GM19239 (cell line): Measurements from ENCODE around the gene CFAP43.
"Not testable (repeated sequence)": the region's sequence is repeated elsewhere in the genome, so short reads cannot be mapped to it uniquely, and the experiment has no call there.

Experiments
- DNase-seq: peaks from one replicate; pipeline ENCODE4 v3.0.0; 2011; ENCODE audit warnings: low spot score; ENCODE audit not compliant: insufficient read length
- FAIRE-seq: peaks from 2 replicates; lab custom pipeline; 2011; peaks lifted over from hg19 to GRCh38; lab: Jason Lieb, UNC

CFAP43 gene

GRCh38 chr10:104257235-104257634 is 25.1 kb upstream of the CFAP43 start:
- FAIRE-seq (no peak), DNase-seq (no peak)

GRCh38 chr10:104256335-104256961 is 24.3 kb upstream of the CFAP43 start:
- DNase-seq (no peak), FAIRE-seq (no peak)

DNA sequence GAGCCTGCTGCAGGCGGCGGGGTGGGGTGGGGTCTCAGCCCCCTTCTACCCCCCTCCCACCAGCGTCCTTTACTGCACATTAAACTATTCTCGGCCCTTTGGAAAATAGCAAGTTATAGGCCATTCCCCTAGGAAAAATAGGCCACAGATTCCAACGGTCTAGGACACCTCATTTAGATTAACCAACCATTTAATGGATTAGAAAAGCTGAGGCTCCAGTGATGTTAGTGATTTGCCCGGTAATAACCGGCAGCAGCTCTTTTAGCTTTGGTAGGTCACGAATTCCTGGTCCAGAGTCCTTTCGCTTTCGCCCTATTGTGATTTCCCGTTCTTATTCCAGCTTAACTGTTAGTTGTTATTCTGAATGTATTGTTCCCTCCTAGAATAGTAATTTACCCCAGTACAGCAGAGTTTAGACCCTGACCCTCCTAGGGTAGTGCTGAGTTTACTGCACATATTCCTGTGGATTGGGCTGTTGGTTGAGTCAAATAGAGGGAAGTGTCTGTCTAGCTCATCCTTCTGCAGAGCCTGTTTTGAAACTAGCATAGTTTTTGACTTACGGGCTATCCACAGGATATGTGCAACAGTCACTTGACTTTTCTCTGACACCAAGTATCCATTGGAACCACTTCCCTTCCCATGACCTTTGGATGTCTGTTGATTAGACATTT is 23.3 kb upstream of the CFAP43 start:
- peak; percentile 75 for FAIRE-seq

DNA sequence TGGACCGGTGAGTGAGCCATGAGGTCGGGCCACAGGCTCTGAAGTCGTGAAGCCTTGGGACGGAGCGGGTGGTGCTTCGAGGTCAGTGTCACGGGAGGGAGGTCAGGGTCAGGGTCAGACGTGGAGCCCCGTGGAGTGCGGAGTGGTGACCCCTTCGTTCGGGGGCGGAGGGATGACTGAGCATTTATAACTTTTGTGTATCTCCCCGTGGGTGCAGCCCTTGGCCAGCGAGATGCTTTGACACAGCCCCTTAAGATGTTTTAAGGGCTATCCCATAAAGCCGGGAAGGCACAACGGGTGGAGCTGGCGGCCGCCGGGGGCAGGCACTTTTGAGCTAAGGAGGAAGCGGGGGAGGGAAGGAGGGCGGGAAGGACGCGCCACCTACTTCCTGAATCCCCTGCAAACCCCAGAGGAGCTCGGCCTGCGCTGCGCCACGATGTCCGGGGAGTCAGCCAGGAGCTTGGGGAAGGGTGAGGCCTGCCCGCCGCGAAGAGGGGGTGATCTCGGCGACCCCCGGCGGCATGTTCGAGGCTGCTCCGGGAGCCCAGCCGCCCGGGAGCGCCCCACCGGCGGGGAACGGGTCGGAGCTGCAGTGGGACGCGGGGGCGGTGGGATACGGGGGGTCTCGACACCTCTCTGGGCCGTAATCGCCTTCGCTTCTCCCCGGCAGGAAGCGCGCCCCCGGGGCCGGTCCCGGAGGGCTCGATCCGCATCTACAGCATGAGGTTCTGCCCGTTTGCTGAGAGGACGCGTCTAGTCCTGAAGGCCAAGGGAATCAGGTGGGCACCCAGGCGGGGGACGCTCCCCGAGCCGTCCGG is 22.5 kb upstream of the CFAP43 start, which contains the start of gene GSTO1:
GSTO1 (plus strand) TSS at position 400 of the 818 bp plus-strand sequence; CDS start at position 437, 37 bp downstream.
- peak; percentile 81 for FAIRE-seq
- DNase-seq = peak; percentile 53

More for the DNA sequence above, 23.3 kb upstream of the CFAP43 start:
- no peak for DNase-seq

DNA sequence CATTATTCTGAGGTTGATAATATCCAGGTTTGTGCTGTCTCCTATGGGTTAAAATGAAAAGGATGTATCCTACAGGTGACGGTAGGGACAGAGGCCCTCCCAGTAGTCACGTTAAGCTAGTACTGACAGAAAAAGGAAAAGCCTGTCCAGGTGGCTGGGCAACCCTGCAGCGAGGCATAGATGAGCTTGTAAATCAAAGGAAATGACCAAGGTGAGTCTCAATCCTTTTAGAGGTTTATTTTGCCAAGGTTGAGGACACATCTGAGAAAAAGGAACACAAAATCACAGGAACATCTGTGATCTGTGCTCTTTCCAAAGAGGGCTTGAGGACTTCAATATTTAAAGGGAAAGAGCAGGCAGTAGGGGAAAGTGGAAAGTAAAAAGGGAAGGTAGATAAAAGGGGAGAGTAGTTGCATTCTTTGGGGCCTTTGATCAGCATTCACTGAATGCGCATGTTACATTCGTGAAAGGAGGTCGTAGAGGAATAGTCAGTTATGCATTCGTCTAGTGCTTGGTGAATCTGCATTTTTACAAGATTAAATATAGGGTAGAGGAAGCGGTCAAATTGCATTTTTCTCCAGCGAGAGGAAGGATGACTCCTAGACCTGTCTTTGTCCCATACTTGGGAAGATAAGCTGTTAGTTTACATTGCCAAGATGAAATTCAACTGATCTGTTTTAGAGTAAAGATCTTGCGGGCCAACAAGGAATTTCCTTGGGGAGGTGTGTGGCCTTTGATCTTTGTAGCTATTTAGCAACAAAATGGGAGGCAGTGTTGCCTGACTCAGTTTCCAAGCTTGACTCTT is 21.6 kb upstream of the CFAP43 start:
- DNase-seq (no peak), FAIRE-seq (no peak)

- no peak for FAIRE-seq
- no peak for DNase-seq
Measured at GRCh38 chr10:104253106-104253505, 20.9 kb upstream of the CFAP43 start.

DNA sequence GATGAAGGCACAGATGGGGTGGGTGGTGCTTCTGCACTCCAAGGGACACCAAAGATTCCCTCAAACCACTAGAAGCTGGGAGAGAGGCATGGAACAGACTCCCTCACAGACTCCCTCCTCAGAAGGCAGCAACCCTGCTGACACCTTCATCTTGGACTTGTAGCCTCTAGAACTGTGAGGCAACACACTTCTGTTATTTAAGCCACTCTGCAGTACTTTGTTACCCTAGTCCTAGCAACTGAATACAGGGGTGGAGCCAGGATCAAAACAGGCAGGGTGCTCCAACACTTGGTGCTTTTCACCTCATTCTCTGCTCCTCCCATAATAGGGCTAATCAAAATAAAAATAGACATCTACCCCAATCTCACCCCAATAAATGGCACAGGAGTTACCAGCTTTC is 20.2 kb upstream of the CFAP43 start:
- FAIRE-seq (no peak), DNase-seq (no peak)

DNA sequence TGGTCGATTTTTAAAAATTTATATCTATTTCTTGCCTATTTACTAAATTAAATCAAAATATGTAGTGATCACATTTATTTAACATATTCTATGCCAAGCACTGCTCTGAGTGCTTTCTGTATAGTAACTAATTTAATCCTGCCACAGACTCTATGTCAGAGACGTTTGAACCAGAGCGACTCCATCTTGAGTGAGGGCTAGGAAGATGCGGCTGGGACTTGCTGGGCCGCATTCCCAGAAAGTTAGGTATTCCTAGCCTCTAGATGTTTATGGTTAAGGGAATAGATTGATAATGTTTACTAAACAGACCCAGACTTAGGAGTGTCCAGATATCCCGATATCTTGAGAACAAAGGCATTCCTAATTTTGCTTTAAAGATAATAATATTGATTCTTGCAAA is 19.3 kb upstream of the CFAP43 start:
- DNase-seq (no peak), FAIRE-seq (no peak)

- FAIRE-seq (no peak), DNase-seq (no peak)
Measured at GRCh38 chr10:104250371-104250770, 18.2 kb upstream of the CFAP43 start.

DNA sequence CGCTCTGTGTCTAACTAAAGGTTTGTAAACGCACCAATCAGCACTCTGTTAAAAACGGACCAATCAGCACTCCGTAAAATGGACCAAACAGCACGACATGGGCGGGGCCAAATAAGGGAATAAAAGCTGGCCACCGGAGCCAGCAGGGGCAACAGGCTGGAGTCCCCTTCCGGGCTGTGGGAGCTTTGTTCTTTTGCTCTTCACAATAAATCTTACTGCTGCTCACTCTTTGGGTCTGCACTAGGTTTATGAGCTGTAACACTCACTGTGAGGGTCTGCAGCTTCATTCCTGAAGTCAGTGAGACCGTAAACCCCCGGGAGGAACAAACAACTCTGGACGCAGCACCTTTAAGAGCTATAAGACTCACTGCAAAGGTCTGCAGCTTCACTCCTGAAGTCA is 16.8 kb upstream of the CFAP43 start:
- DNase-seq, FAIRE-seq: not testable (repeated sequence)

- no peak for DNase-seq
- no peak for FAIRE-seq
Measured at GRCh38 chr10:104247513-104248146, 15.5 kb upstream of the CFAP43 start.

GRCh38 chr10:104246976-104247375 is 14.8 kb upstream of the CFAP43 start:
- no peak for FAIRE-seq

DNA sequence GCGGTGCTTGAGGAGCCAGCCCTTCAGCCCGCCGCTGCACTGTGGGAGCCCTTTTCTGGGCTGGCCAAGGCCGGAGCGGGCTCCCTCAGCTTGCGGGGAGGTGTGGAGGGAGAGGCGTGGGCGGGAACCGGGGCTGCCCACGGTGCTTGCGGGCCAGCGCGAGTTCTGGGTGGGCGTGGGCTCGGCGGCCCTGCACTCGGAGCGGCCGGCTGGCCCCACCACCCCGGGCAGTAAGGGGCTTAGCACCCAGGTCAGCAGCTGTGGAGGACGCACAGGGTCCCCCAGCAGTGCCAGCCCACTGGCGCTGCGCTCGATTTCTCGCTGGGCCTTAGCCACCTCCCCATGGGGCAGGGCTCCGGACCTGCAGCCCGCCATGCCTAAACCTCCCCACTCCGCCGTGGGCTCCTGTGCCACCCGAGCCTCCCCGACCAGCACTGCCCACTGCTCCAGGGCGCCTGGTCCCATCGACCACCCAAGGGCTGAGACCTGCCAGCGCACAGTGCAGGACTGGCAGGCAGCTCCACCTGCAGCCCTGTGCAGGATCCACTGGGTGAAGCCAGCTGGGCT is 13.0 kb upstream of the CFAP43 start:
- DNase-seq (no peak), FAIRE-seq (no peak)

More at GRCh38 chr10:104246976-104247375, 14.8 kb upstream of the CFAP43 start:
- no peak for DNase-seq

DNA sequence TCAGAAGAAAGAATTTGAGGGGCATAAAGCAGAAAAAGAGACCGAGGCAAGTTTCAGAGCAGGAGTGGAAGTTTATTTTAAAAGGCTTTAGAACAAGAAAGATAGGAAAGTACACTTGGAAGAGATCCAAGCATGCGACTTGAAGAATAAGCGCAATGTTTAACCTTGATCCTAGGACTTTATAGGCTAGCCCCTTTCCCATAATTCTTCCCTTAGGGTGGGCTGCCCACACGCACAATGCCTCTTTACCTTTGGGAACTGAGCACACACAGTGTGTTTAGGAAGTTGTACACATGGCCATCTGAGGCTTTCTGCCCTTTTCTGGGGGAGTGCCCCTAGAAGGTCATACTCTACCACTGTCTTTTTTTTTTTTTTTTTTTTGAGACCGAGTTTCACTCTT is 11.3 kb upstream of the CFAP43 start:
- FAIRE-seq (no peak), DNase-seq (no peak)

GRCh38 chr10:104243009-104243408 is 10.8 kb upstream of the CFAP43 start:
- not testable (repeated sequence) for DNase-seq, FAIRE-seq

- DNase-seq (no peak), FAIRE-seq (no peak)
Measured at GRCh38 chr10:104242545-104242944, 10.4 kb upstream of the CFAP43 start.

DNA sequence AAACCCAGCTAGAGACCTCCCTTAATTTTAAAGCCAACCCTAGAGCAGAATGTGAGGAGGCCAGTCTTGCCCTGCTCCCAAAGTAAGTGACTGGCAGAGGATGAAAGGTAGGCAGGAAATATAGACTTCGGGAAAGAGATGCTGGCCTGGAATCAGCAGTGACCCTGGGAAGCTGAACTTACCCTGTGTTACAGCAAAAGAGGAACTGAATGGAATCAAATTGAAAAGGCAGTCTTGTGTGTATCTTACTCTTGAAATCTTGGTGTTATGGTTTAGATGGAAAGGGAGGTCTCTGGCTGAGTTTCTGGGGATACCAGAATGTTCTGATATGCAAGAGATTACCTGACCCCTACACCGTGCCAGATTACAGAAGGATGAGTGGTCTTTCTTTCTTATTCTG is 7.9 kb upstream of the CFAP43 start:
- FAIRE-seq (no peak), DNase-seq (no peak)

DNA sequence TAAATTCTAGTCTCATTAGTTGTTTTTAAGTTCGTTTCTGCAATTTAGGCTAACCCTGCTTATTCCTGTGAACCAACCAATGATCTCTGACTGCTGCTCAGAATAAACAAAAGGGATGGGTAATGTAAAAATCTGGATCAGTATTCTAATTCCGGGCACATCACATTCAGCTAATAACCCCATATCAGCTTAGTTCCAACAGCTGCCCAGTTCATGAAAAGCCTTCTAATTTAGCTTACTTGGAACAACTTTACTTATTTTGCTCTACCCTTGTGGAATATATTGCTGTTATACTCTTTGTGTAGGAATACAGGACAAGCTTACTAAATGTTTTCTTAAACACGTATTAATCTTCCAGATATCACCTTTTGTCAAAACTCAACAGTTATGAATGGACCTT is 3.6 kb upstream of the CFAP43 start:
- DNase-seq (no peak), FAIRE-seq (no peak)

GRCh38 chr10:104234934-104235333 is 2.8 kb upstream of the CFAP43 start:
- DNase-seq = no peak
- FAIRE-seq = no peak
